Measurements from ENCODE around the gene IQGAP1. TPM values are rescaled to one million over a fixed set of nuclear protein-coding genes. Genes with fewer than 3 reads are reported as not detected.
"Not testable (repeated sequence)": the region's sequence is repeated elsewhere in the genome, so short reads cannot be mapped to it uniquely, and the experiment has no call there.

Gene IQGAP1
- total RNA-seq, 1 donor from 2014 or later: 154 TPM

DNA sequence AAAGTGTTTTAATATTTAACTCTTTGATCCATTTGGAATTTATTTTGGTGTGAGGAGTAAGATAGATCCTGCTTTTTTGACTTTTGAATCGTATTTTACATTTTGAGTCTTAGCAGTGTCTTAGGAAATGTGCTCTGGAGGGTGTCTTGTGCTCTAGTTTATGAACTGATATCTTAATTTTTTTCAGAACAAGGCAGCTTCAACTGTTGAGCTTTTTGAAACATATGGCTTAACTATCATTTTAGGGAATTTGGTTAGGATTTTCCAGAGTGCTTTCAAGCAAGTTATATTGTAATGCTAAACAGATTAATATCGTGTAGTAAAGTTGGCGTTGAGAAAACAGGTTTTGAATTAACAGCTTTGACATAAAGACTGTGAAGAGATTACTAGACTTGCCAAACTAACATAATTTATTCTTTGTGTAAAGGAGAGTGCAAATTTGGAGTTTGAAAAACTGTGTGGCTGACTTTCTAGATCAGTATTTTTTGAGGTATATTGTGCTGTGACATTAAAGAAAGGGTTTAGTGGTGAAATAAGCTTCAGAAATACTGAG is 17.1 kb downstream of the IQGAP1 start:
- no peak overlapping the region for H3K27ac Mint-ChIP-seq
- DNase-seq: no peak
- peaks cover 7% of the 10 kb centered on the region for H3K9me3 Mint-ChIP-seq
- H3K27me3 Mint-ChIP-seq: no peaks in the 10 kb centered on the region
- no peak overlapping the region for H3K4me3 Mint-ChIP-seq
- H3K4me1 Mint-ChIP-seq: peaks cover 65% of the 10 kb centered on the region
- intact Hi-C loops (cut with micrococcal nuclease): loop anchor here (5.0 to 10.0 kb wide), 3 partner anchors 43 to 450 kb away; no protein-coding TSS in a partner anchor
- peaks cover 30% of the 10 kb centered on the region for H3K36me3 Mint-ChIP-seq (ENCODE audit: low read depth)

DNA sequence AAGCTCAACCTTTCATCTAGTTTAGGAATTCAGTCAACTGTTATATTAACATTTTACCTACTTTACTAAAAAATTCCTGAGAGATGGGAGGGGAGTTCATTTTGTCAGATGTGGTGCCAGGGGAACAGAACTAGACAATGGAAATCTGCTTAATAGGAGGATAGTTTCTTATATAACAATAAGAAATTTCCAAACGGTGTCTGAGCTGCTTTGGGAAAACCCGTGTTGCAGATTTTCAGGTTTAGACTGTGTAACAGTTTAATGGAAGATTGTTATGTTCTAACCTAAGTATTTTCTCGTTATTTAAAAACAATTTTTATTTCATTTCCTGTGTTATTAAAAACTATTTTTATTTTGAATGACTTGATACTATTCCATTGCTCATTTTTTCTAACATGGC is 19.3 kb downstream of the IQGAP1 start:
- intact Hi-C loops (cut with micrococcal nuclease): loop anchor here (5.0 to 10.0 kb wide), 3 partner anchors 45 to 447 kb away; no protein-coding TSS in a partner anchor
- Mint-ChIP-seq H3K36me3 (ENCODE audit: low read depth) (peaks cover 35% of the 10 kb centered on the region), H3K27me3 (no peaks in the 10 kb centered on the region), H3K4me1 (peaks cover 57% of the 10 kb centered on the region), H3K4me3 (peak overlapping the region; percentile 22), H3K27ac (peak overlapping the region; percentile 80), H3K9me3 (peaks cover 7% of the 10 kb centered on the region)
- DNase-seq: no peak

DNA sequence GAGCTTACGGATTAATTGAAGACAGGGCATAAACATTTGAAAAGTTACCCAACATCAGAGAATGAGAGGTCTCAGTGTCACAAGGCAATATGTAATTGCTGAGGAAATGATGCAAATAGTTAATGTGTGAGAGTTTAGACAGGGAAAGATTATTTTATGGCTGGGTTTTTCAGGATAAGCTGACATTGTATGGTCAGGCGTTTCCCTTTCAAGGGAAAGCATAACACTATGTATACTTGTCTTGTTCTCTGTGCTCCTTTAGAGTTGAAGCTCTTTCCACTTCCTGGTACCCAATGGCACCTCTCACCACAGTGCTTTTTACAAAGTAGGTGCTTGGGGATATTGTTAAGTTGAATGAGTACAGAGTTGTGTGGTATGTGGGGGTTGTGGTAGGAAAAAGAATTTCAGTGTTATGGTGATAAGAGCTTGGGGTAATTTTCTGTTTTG is 19.9 kb downstream of the IQGAP1 start:
- Mint-ChIP-seq H3K9me3 (peaks cover 7% of the 10 kb centered on the region), H3K36me3 (ENCODE audit: low read depth) (peaks cover 32% of the 10 kb centered on the region), H3K27ac (peak overlapping the region; percentile 80), H3K27me3 (no peaks in the 10 kb centered on the region), H3K4me3 (peak overlapping the region; percentile 22), H3K4me1 (peaks cover 60% of the 10 kb centered on the region)
- intact Hi-C loops (cut with micrococcal nuclease): loop anchor here (1.0 to 10.0 kb wide), 4 partner anchors 11 to 447 kb away; no protein-coding TSS in a partner anchor
- peak; percentile 81 for DNase-seq

DNA sequence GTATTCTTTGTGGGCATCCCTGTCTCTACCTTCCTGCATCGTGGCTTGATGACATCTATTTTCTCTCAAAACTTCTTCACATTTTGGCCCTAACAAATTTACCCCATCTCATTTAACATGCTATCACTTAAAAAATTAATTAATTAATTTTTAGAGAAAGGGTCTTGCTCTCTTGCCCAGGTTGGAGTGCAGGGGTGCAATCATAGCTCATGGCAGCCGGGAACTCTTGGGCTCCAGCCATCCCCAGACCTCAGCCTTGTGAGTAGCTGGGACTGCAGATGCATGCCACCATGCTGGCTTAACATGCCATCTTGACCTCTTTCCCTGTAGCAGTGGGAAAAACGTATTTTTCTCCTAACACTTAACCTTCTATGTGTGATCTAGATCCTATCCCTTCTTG is 20.6 kb downstream of the IQGAP1 start:
- peaks cover 32% of the 10 kb centered on the region for H3K36me3 Mint-ChIP-seq (ENCODE audit: low read depth)
- H3K9me3 Mint-ChIP-seq: peaks cover 7% of the 10 kb centered on the region
- H3K27me3 Mint-ChIP-seq: no peaks in the 10 kb centered on the region
- no peak overlapping the region for H3K4me3 Mint-ChIP-seq
- H3K4me1 Mint-ChIP-seq: peaks cover 68% of the 10 kb centered on the region
- no peak for DNase-seq
- peak overlapping the region; percentile 80 for H3K27ac Mint-ChIP-seq
- intact Hi-C loops (cut with micrococcal nuclease): loop anchor here (1.0 to 10.0 kb wide), 4 partner anchors 11 to 446 kb away; no protein-coding TSS in a partner anchor

DNA sequence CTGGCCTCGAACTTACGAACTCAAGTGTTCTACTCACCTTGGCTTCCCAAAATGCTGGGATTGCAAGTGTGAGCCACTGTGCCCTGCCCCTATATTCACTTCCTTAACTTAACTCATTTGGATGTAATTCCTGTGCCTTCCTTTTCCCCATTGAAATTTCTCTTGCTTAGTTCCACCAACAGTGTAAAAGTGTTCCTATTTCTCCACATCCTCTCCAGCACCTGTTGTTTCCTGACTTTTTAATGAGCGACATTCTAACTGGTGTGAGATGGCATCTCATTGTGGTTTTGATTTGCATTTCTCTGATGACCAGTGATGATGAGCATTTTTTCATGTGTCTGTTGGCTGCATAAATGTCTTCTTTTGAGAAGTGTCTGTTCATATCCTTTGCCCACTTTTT is 21.5 kb downstream of the IQGAP1 start:
- DNase-seq, H3K9me3 Mint-ChIP-seq, H3K4me3 Mint-ChIP-seq, H3K27me3 Mint-ChIP-seq: not testable (repeated sequence)
- Mint-ChIP-seq H3K27ac (peak overlapping the region; percentile 76), H3K36me3 (ENCODE audit: low read depth) (peaks cover 28% of the 10 kb centered on the region), H3K4me1 (peaks cover 70% of the 10 kb centered on the region)
- intact Hi-C loops (cut with micrococcal nuclease): loop anchor here (5.0 to 10.0 kb wide), 3 partner anchors 47 to 445 kb away; no protein-coding TSS in a partner anchor

DNA sequence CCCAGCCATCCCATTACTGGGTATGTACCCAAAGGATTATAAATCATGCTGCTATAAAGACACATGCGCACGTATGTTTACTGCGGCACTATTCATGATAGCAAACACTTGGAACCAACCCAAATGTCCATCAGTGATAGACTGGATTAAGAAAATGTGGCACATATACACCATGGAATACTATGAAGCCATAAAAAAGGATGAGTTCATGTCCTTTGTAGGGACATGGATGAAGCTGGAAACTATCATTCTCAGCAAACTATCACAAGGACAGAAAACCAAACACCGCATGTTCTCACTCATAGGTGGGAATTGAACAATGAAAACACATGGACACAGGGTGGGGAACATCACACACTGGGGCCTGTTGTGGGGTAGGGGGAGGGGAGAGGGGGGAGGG is 22.3 kb downstream of the IQGAP1 start:
- intact Hi-C loops (cut with micrococcal nuclease); H3K27ac Mint-ChIP-seq; H3K4me3 Mint-ChIP-seq; DNase-seq; H3K9me3 Mint-ChIP-seq; H3K27me3 Mint-ChIP-seq: not testable (repeated sequence)
- Mint-ChIP-seq H3K4me1 (peaks cover 66% of the 10 kb centered on the region), H3K36me3 (ENCODE audit: low read depth) (peaks cover 28% of the 10 kb centered on the region)

DNA sequence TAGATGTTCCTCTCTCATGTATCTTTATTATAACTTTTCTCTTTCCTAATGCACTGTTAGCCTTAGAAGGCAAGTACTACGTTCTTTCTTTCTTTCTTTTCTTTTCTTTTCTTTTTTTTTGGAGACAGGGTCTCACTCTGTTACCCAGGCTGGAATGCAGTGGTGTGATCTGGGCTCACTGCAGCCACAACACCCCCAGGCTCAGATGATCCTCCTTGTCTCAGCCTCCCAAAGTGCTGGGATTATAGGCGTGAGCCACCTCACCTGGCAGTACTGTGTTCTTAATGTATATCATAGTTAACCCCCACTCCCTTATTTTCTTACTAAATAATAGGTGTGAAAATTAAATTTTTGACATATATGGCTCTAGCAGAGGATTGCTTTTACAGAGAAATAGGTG is 23.1 kb downstream of the IQGAP1 start:
- intact Hi-C loops (cut with micrococcal nuclease): no loop called here
- Mint-ChIP-seq H3K27ac (peak overlapping the region; percentile 47), H3K9me3 (peaks cover 7% of the 10 kb centered on the region)

DNA sequence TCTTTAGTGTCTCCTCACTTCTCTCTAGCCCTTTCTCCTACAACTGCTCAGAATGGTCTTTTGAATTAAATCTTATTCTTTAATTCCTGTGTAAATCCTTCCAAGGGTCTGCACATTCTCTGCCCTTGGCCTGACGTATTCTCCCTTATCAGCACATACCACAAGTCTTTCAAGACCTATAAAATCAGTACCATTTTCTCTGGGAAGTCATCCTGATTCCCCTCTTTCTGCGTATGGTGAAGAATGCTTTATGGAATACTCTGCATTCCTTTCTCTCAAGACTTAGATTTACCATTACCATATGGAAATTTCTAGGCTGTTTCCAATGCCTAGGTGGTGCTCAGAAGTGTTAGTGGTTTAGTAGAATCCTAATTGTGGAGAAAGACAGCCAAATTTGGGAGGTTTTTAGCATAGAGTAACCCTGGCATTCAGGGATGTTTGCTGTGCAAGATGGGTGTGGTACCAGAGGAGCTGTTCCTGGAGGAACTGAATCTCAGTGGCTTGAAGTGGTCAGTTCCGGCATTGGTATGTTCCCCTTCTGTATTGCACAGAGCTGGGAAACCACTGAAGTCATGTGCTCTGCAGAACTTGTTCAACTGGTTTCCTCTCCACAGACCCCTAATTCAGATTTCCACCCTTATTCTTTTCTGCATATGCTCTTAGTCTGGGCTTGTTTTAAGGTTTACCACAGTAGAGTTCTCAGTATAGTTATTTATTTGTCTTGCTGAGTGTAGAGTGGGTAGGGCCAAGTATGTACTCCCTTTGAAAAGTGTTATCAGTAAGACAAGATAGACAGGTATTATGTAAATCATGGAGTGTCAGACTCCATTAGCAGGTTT is 24.5 kb downstream of the IQGAP1 start:
- Mint-ChIP-seq H3K36me3 (ENCODE audit: low read depth) (peaks cover 44% of the 10 kb centered on the region), H3K27ac (peak overlapping the region; percentile 90), H3K27me3 (no peaks in the 10 kb centered on the region), H3K4me3 (peak overlapping the region; percentile 67), H3K9me3 (peaks cover 10% of the 10 kb centered on the region), H3K4me1 (peaks cover 59% of the 10 kb centered on the region)
- DNase-seq: peak; percentile 71
- intact Hi-C loops (cut with micrococcal nuclease): no loop called here

More for the DNA sequence above, 23.1 kb downstream of the IQGAP1 start:
- Mint-ChIP-seq H3K27me3 (no peaks in the 10 kb centered on the region), H3K36me3 (ENCODE audit: low read depth) (peaks cover 34% of the 10 kb centered on the region), H3K4me3 (no peak overlapping the region), H3K4me1 (peaks cover 66% of the 10 kb centered on the region)
- no peak for DNase-seq

DNA sequence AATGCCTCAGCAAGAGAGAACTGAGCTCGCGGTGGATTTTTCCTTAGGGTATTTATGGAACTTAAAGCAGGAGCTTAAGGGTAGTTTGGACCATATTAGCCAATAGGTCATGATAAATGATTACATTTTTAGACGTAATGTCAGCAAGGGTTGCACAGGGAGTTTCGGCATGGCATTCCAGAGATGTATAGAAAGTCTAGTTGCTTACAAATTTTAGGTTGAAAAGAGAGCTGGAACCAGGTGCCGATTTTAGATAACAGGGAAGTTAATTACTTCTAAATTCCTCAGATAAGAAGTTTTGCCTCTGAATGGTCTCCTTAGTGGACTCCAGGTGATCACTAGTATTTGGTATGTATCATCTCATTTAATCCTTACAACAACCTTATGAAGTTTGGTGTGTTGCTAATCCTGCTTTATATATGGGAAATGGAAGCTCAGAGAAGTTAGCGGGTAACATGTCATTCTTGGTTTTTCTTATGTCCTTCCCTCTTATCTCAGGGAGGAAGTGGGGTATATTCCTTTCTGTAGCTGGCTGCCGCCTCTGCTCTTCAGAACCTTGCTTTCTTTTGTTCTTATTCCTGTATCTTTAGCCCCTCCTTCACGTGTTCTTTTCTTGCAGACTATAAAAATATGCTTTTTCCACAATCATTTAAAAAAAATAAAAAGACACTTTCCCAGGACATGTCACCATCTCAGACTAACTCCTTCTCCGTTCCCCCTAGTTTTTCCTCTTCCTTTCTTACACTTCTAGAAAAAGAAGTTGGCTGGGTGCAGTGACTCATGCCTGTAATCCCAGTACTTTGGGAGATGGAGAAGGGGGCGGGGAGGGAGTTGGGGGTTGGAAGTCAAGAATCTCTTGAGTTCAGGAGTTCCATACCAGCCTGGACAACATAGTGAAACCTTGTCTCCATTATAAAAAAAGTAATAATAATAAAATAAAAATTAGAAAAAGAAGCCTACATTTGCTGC is 25.7 kb downstream of the IQGAP1 start:
- Mint-ChIP-seq H3K36me3 (ENCODE audit: low read depth) (peaks cover 42% of the 10 kb centered on the region), H3K4me1 (peaks cover 58% of the 10 kb centered on the region), H3K27me3 (no peaks in the 10 kb centered on the region), H3K4me3 (peak overlapping the region; percentile 67), H3K27ac (peak overlapping the region; percentile 90), H3K9me3 (peaks cover 14% of the 10 kb centered on the region)
- DNase-seq: no peak
- intact Hi-C loops (cut with micrococcal nuclease): no loop called here

DNA sequence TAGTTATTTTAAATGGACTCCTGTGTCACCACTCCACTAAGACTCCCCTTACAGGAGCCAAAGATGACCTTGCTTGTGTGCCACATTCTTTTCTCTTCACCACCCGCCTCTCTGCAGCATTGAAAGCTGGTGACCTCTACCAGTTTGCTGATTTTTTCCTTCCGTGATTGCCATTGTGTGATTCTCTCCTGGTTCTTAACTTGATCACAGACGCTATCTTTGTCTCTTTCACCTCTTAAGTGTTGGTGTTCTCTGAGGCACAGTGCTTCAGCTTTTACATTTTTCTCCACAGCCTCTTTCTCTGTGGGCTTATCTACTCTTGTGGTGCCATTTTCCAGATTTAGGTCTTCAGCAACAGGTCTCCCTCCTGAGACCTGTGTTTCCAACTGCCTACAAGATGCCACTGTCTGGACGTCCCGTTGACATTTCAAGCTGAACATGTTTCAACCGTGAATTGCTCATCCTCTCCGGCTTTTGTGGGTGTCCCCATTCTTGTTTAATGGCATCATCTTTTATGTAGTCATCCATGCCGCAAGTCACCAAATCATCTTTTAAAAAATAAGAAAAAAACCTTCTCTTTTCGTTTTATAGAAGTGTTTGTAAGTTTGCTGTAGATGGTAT is 26.5 kb downstream of the IQGAP1 start:
- Mint-ChIP-seq H3K9me3 (peaks cover 11% of the 10 kb centered on the region), H3K4me3 (peak overlapping the region; percentile 77), H3K27ac (peak overlapping the region; percentile 97), H3K36me3 (ENCODE audit: low read depth) (peaks cover 38% of the 10 kb centered on the region), H3K4me1 (peaks cover 63% of the 10 kb centered on the region), H3K27me3 (no peaks in the 10 kb centered on the region)
- intact Hi-C loops (cut with micrococcal nuclease): no loop called here
- DNase-seq: peak; percentile 71

DNA sequence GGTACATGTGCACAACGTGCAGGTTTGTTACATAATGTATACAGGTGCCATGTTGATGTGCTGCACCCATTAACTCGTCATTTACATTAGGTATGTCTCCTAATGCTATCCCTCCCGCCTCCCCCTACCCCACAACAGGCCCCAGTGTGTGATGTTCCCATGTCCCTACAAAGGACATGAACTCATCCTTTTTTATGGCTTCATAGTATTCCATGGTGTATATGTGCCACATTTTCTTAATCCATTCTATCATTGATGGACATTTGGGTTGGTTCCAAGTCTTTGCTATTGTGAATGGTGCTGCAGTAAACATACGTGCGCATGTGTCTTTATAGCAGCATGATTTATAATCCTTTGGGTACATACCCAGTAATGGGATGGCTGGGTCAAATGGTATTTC is 28.0 kb downstream of the IQGAP1 start:
- H3K27me3 Mint-ChIP-seq; H3K27ac Mint-ChIP-seq; DNase-seq; H3K4me3 Mint-ChIP-seq; intact Hi-C loops (cut with micrococcal nuclease); H3K9me3 Mint-ChIP-seq: not testable (repeated sequence)
- Mint-ChIP-seq H3K36me3 (ENCODE audit: low read depth) (peaks cover 29% of the 10 kb centered on the region), H3K4me1 (peaks cover 69% of the 10 kb centered on the region)

DNA sequence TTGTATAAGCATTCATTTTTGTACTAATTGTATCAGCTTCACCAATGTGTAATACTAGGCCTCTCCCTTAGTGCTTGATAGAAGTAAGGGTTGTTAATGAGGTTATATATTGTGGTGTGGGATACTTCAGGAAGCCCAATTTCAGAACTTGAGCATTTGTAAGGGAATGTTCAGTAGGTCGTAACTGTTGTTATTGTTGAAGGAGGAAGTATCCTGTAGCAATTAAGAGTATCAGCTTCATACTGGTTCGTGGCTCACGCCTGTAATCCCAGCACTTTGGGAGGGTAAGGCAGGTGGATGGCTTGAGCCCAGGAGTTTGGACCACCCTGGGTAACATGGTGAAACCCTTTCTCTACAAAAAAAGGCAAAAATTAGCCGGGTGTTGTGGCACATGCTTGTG is 30.6 kb downstream of the IQGAP1 start:
- Mint-ChIP-seq H3K27ac (peak overlapping the region; percentile 88), H3K4me3 (peak overlapping the region; percentile 29), H3K4me1 (peaks cover 58% of the 10 kb centered on the region), H3K36me3 (ENCODE audit: low read depth) (peaks cover 27% of the 10 kb centered on the region), H3K27me3 (no peaks in the 10 kb centered on the region), H3K9me3 (peaks cover 7% of the 10 kb centered on the region)
- DNase-seq: no peak
- intact Hi-C loops (cut with micrococcal nuclease): loop anchor here (1.0 to 2.0 kb wide), 4 partner anchors 10 to 112 kb away; partner anchors contain the start of gene IQGAP1

DNA sequence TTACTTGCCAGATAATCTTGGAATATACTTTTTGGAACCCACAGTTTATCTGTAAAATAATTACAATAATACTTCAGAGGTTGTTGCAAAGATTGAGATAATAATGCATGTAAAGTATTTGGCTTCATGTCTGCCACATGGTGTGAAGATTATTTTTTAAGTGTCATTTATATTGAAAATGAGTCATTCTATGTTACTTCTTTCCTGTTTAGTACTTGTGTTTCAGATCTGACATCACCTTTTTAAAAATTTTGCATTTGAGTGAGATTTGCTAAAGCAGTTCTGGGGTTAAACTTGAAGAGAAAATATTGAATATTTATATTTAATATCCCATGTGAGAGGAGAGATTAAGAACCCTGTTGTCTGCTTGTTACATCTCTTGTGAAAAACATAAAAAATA is 31.2 kb downstream of the IQGAP1 start:
- no peaks in the 10 kb centered on the region for H3K27me3 Mint-ChIP-seq

More for the DNA sequence above, 31.2 kb downstream of the IQGAP1 start:
- peak overlapping the region; percentile 62 for H3K4me3 Mint-ChIP-seq
- H3K36me3 Mint-ChIP-seq (ENCODE audit: low read depth): peaks cover 25% of the 10 kb centered on the region
- intact Hi-C loops (cut with micrococcal nuclease): loop anchor here (1.0 to 2.0 kb wide), 4 partner anchors 11 to 113 kb away; partner anchors contain the start of gene IQGAP1
- peaks cover 7% of the 10 kb centered on the region for H3K9me3 Mint-ChIP-seq
- H3K4me1 Mint-ChIP-seq: peaks cover 57% of the 10 kb centered on the region
- no peak for DNase-seq
- H3K27ac Mint-ChIP-seq: peak overlapping the region; percentile 88
